Body of pancreas (tissue), 4 donors: ENCODE results near the gene TSPYL2. TPM values are rescaled to one million over a fixed set of nuclear protein-coding genes. Genes with fewer than 3 reads are reported as not detected.
A peak's percentile ranks its signal among the peaks of the same experiment; 100 is the strongest.

ENCODE experiments used
- ATAC-seq: fragments of 150-250 bp; one replicate; pipeline ENCODE4 v1.9.1; 2016
- DNase-seq, 4 donors: peaks; one replicate each; pipeline ENCODE4 v3.0.0-alpha.2; 2019
- H3K27ac ChIP-seq, 4 donors: fragments of 200-600 bp; sonication (generic); 1 replicate in 3 of 4; 2 replicates in 1 of 4; pipeline versions ENCODE4 v1.5.1 to v1.6.1; 2016 to 2019; ENCODE audit warnings: mild to moderate bottlenecking in 1 of 4, mixed read lengths in 1 of 4, moderate library complexity in 1 of 4
- H3K27me3 ChIP-seq, 2 donors: fragments of 200-600 bp; sonication (generic); one replicate each; pipeline ENCODE4 v1.6.0; 2016; ENCODE audit warnings: mild to moderate bottlenecking in 1 of 2
- H3K36me3 ChIP-seq, 2 donors: fragments of 200-600 bp; sonication (generic); replicated peaks in 1 of 2; 2 replicates each; pipeline ENCODE4 v1.5.1; 2016; ENCODE audit warnings: low read depth in 2 of 2; ENCODE audit not compliant: insufficient read depth in 1 of 2
- H3K4me1 ChIP-seq: fragments of 200-600 bp; sonication (generic); one replicate; pipeline ENCODE4 v1.6.0; 2016
- H3K4me3 ChIP-seq, 2 donors: fragments of 200-600 bp; sonication (generic); 1 replicate in 1 of 2; 2 replicates in 1 of 2; pipeline ENCODE4 v1.5.1; 2016 to 2019
- H3K9me3 ChIP-seq, 3 donors: fragments of 200-600 bp; sonication (generic); 1 replicate in 2 of 3; 2 replicates in 1 of 3; pipeline ENCODE4 v1.5.1; 2016
- POLR2A ChIP-seq, 3 donors: fragments of 450-650 bp; IDR thresholded peaks; one replicate each; pipeline ENCODE4 v1.6.1; 2016; ENCODE audit warnings: antibody characterized with exemption in 3 of 3, mild to moderate bottlenecking in 2 of 3
- WGBS, 2 donors: methylation state at CpG; one replicate each; pipeline ENCODE4 v1.1.5; 2017; 5-methylcytosine and 5-hydroxymethylcytosine counted together
- intact Hi-C: fragments of 100-400 bp; cut with DNase I; formaldehyde crosslinking; loops from one replicate; pipeline ENCODE4 v1.15.1; 2023
- total RNA-seq, 2 donors: library from RNA; depleted of rRNA; stranded (reverse); fragments of >200 nt; gene quantifications; one replicate each; pipeline ENCODE4 v1.1.0, GENCODE V29; 2016
- TF ChIP-seq, protein P1 (sequence below), 7 experiments: fragments of 450-650 bp in 4 of 7; fragments of 200-600 bp in 3 of 7; sonication (generic) in 3 of 7; IDR thresholded peaks; one replicate each; pipeline ENCODE4 v1.5.1; 2016 to 2019; ENCODE audit warnings: antibody characterized with exemption in 7 of 7

TSPYL2 gene
- total RNA-seq, 2 donors from 2014 or later = 28.3 to 40.5 TPM

- Histone ChIP-seq H3K4me3 (no peak overlapping the region), H3K27ac (peak overlapping the region; percentile 82 to 97 (median 90)), H3K9me3 (no peaks in the 10 kb centered on the region), H3K36me3 (no peaks in the 10 kb centered on the region), H3K4me1 (peaks cover 7% of the 10 kb centered on the region), H3K27me3 (no peaks in the 10 kb centered on the region)
- intact Hi-C loops = no loop called here
- ATAC-seq (peak; percentile 72), DNase-seq (peak; percentile 84 to 87 (median 84))
- TF ChIP-seq, protein P1, sequence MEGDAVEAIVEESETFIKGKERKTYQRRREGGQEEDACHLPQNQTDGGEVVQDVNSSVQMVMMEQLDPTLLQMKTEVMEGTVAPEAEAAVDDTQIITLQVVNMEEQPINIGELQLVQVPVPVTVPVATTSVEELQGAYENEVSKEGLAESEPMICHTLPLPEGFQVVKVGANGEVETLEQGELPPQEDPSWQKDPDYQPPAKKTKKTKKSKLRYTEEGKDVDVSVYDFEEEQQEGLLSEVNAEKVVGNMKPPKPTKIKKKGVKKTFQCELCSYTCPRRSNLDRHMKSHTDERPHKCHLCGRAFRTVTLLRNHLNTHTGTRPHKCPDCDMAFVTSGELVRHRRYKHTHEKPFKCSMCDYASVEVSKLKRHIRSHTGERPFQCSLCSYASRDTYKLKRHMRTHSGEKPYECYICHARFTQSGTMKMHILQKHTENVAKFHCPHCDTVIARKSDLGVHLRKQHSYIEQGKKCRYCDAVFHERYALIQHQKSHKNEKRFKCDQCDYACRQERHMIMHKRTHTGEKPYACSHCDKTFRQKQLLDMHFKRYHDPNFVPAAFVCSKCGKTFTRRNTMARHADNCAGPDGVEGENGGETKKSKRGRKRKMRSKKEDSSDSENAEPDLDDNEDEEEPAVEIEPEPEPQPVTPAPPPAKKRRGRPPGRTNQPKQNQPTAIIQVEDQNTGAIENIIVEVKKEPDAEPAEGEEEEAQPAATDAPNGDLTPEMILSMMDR (IDR thresholded peaks at IDR 0.05) = peak; percentile 27 to 69 (median 65)
- no peak for TF ChIP-seq POLR2A (IDR thresholded peaks at IDR 0.05)
- WGBS, 2 donors = 0 to 1% methylated on average over 2 to 16 of the region's 16 CpGs
Observed at GRCh38 chrX:53093177-53093655, 11.0 kb downstream of the TSPYL2 start.

DNA sequence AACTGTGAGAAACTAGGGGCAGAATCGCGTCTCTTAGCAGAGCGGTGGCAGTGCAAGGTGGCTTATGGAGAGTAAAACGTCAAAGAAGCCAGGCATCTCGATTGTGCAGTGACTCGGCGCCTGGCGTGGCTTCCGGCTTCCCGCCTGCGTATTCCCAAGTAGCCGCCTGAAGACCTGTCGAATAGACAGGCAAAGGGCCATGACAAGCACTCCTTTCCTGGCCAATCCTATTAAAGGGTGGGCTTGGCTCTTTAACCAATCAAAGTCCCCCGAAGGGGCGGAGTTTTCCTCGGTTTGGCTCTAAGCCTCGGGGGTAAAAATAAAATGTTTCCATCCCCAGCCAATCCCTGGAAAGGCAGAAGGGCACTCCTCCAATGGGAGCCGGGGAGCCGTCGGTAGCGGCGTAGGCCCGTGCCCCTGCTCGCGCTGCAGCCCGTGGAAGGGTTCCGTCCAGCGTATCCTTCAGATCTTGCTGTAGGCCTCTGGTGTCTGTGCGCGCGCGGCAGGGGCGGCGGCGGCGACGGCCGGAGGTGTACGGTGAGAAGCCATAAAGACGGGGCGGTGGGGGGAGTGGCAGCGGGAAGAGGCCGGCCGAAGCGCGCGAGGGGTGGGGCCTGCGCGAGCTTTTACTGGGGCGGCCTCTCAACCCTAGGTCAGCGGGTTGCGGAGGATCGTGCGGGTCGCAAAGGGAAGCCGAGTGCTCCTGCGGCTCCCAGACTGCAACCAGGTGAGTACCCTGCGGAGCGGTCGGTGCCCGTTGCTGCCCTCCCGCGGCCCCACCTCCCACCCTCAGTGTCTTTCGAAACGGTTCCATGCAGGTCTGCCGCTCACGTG lies 11.8 kb downstream of the TSPYL2 start, which contains the start of gene KANTR:
KANTR (plus strand) TSS at position 395 of the 834 bp plus-strand sequence. CDS start 30,131 bp downstream, outside the sequence.
- peak; percentile 93 for ATAC-seq
- H3K4me3 ChIP-seq = peak within 1 kb of the TSS; percentile 28 to 39
- peak within 1 kb of the TSS; percentile 82 to 97 (median 90) for H3K27ac ChIP-seq
- 0% methylated on average over 10 to 49 of the region's 67 CpGs for WGBS, 2 donors
- peak; percentile 88 to 94 (median 89) for DNase-seq
- TF ChIP-seq, protein P1 (IDR thresholded peaks at IDR 0.05) = no peak
- peak; percentile 61 to 91 (median 85) for TF ChIP-seq POLR2A (IDR thresholded peaks at IDR 0.05)
- peaks cover 7% of the 10 kb centered on the region for H3K4me1 ChIP-seq
- H3K36me3 ChIP-seq = no peaks in the 10 kb centered on the region
- no peaks in the 10 kb centered on the region for H3K9me3 ChIP-seq
- intact Hi-C loops = no loop called here
- H3K27me3 ChIP-seq = no peaks in the 10 kb centered on the region

DNA sequence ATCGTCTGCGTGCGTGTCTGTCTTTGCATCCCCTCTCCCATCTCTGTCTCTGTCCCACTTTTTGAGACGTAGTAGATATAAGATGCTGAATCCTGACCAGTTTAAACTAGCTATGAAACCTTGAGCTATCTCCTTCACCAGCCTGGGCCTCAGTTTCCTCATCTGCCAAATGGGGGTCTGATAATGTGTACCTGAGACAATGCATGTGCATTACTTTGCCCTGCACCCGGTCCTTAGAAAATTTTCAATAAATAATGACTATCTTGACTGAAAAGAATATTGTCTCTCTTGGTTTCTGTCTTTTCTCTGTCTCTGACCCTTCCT lies 12.4 kb downstream of the TSPYL2 start:
- no peak for ATAC-seq
- 0% methylated on average over 1 to 5 of the region's 5 CpGs for WGBS, 2 donors

GRCh38 chrX:53095796-53096195 lies 13.6 kb downstream of the TSPYL2 start:
- 59 to 75% methylated on average over 3 of the region's 3 CpGs for WGBS, 2 donors
- no peaks in the 10 kb centered on the region for H3K36me3 ChIP-seq
- DNase-seq (no peak), ATAC-seq (no peak)
- intact Hi-C loops = no loop called here
- H3K27me3 ChIP-seq = no peaks in the 10 kb centered on the region
- H3K4me1 ChIP-seq = peaks cover 7% of the 10 kb centered on the region
- H3K27ac ChIP-seq = no peak overlapping the region
- TF ChIP-seq, protein P1 (IDR thresholded peaks at IDR 0.05) = no peak
- TF ChIP-seq POLR2A (IDR thresholded peaks at IDR 0.05) = no peak
- no peak overlapping the region for H3K4me3 ChIP-seq
- no peaks in the 10 kb centered on the region for H3K9me3 ChIP-seq

More for the DNA sequence above, 12.4 kb downstream of the TSPYL2 start:
- TF ChIP-seq POLR2A (IDR thresholded peaks at IDR 0.05) = no peak
- TF ChIP-seq, protein P1 (IDR thresholded peaks at IDR 0.05) = no peak
- Histone ChIP-seq H3K27ac (peak overlapping the region; percentile 62 to 97 (median 90)), H3K4me3 (peak overlapping the region; percentile 28 to 39), H3K27me3 (no peaks in the 10 kb centered on the region), H3K4me1 (peaks cover 7% of the 10 kb centered on the region), H3K36me3 (no peaks in the 10 kb centered on the region), H3K9me3 (no peaks in the 10 kb centered on the region)
- intact Hi-C loops = no loop called here
- DNase-seq = no peak
